Caco-2 (cell line): Measurements from ENCODE around the gene MYO10. TPM values are rescaled to one million over a fixed set of nuclear protein-coding genes. Genes with fewer than 3 reads are reported as not detected.

ENCODE experiments used
- BruUV-seq: library from RNA; stranded (reverse); fragments of 400-500 nt; replicated peaks from 2 replicates; lab custom pipeline; 2021; lab: Mats Ljungman, UMichigan
- CTCF ChIA-PET: fragments of 300-600 bp; sonication (Branson Sonifier 250); formaldehyde crosslinking; loops from one replicate; lab custom pipeline; 2022; ENCODE audit warnings: antibody characterized with exemption; lab: Charles Lee
- POLR2A ChIA-PET: fragments of 300-600 bp; sonication (Branson Sonifier 250); formaldehyde crosslinking; loops from one replicate; lab custom pipeline; 2022; ENCODE audit warnings: antibody characterized with exemption; lab: Charles Lee
- DNase-seq, 2 experiments: peaks; one replicate each; pipeline versions ENCODE4 v3.0.0 to v3.0.0-alpha.2; 2020 to 2022
- H3K27me3 ChIP-seq: replicated peaks from 2 replicates; pipeline ENCODE4 v1.6.0; 2011; ENCODE audit warnings: low read length; ENCODE audit not compliant: control insufficient read depth, insufficient read depth
- H3K36me3 ChIP-seq: 2 replicates; pipeline ENCODE4 v1.5.1; 2011; ENCODE audit warnings: low read length; ENCODE audit not compliant: control insufficient read depth, insufficient read depth
- H3K4me1 ChIP-seq: fragments of 250-450 bp; sonication (Bioruptor Pico); 2 replicates; pipeline ENCODE4 v1.5.1; 2020; ENCODE audit warnings: mild to moderate bottlenecking
- H3K4me3 ChIP-seq: 2 replicates; pipeline ENCODE4 v1.5.1; 2011; ENCODE audit warnings: low read depth, mild to moderate bottlenecking, control low read depth, low read length
- H3K9me3 ChIP-seq: fragments of 250-450 bp; sonication (Bioruptor Pico); 2 replicates; pipeline ENCODE4 v1.5.1; 2020; ENCODE audit warnings: mild to moderate bottlenecking, moderate library complexity
- H3K27ac Mint-ChIP-seq: one replicate; pipeline ENCODE4 v1.8.0; 2022; ENCODE audit warnings: mixed read lengths; ENCODE audit not compliant: unreplicated experiment
- H3K27me3 Mint-ChIP-seq: one replicate; pipeline ENCODE4 v1.8.0; 2022; ENCODE audit warnings: mixed read lengths; ENCODE audit not compliant: insufficient read depth, unreplicated experiment
- H3K36me3 Mint-ChIP-seq: one replicate; pipeline ENCODE4 v1.8.0; 2022; ENCODE audit warnings: mild to moderate bottlenecking, mixed read lengths; ENCODE audit not compliant: insufficient read depth, unreplicated experiment
- H3K4me1 Mint-ChIP-seq: one replicate; pipeline ENCODE4 v1.8.0; 2022; ENCODE audit warnings: low read depth, mixed read lengths; ENCODE audit not compliant: unreplicated experiment
- H3K4me3 Mint-ChIP-seq: one replicate; pipeline ENCODE4 v1.8.0; 2022; ENCODE audit warnings: mild to moderate bottlenecking, moderate library complexity, mixed read lengths; ENCODE audit not compliant: unreplicated experiment
- H3K9me3 Mint-ChIP-seq: one replicate; pipeline ENCODE4 v1.8.0; 2022; ENCODE audit warnings: mixed read lengths; ENCODE audit not compliant: unreplicated experiment
- CTCF ChIP-seq, 2 experiments: fragments of 200-600 bp in 1 of 2; IDR thresholded peaks; 1 replicate in 1 of 2; 2 replicates in 1 of 2; pipeline versions ENCODE4 v1.5.1 to v1.8.0; 2011 to 2022; ENCODE audit warnings: antibody characterized with exemption in 1 of 2, control low read depth in 1 of 2, inconsistent platforms in 1 of 2, low read depth in 1 of 2, low read length in 1 of 2, mild to moderate bottlenecking in 1 of 2, moderate library complexity in 1 of 2; ENCODE audit not compliant: insufficient read depth in 1 of 2, severe bottlenecking in 1 of 2, unreplicated experiment in 1 of 2
- intact Hi-C: fragments of 100-400 bp; cut with micrococcal nuclease; formaldehyde crosslinking; loops from one replicate; pipeline ENCODE4 v1.10.0; 2022; ENCODE audit not compliant: unreplicated experiment
- total RNA-seq: library from RNA; stranded (reverse); gene quantifications from 2 replicates; pipeline ENCODE4 v1.2.3, GENCODE V29; 2022

MYO10 gene
- total RNA-seq, 1 experiment from 2014 or later, result 67.6 TPM

DNA sequence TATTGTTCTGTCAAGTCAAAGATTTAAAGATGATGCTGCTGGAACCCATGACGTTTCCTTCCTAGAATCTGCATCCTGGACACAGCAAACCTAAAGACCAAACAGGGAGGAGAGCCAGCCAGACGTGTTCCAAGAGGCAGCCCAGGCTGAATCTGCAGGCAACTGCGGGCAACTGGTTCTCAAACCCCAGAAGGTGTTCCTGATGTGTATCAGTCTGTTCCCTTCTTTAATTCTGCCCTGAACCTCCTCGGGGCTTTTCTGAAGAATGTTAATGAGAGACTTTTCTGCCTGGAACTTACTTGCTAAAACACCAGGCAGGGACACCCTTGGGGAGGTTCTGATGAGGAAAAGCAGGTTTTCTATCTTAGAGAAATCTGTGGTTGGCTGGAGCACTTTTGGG, 186.5 kb downstream of the MYO10 start:
- H3K27me3 ChIP-seq, result no peaks in the 10 kb centered on the region
- peaks cover 1% of the 10 kb centered on the region; the same call in 1 of the 2 replicates for H3K36me3 ChIP-seq
- Mint-ChIP-seq H3K27me3 (no peaks in the 10 kb centered on the region), H3K9me3 (no peaks in the 10 kb centered on the region), H3K36me3 (peaks cover 73% of the 10 kb centered on the region), H3K27ac (no peak overlapping the region), H3K4me3 (no peak overlapping the region), H3K4me1 (peaks cover 4% of the 10 kb centered on the region)
- no peaks in the 10 kb centered on the region for H3K9me3 ChIP-seq
- intact Hi-C loops, result loop anchor here (5.0 to 10.0 kb wide), 2 partner anchors 55 to 133 kb away; no protein-coding TSS in a partner anchor
- CTCF ChIA-PET, result no interaction called here
- no peak overlapping the region for H3K4me3 ChIP-seq
- POLR2A ChIA-PET, result no interaction called here
- DNase-seq, result no peak
- no TSS peak for BruUV-seq
- H3K4me1 ChIP-seq, result peaks cover 10% of the 10 kb centered on the region
- no peak for TF ChIP-seq CTCF (IDR thresholded peaks at IDR 0.05; ENCODE audit: insufficient read depth in 1 of 2, low read depth in 1 of 2, low read length in 1 of 2, severe bottlenecking in 1 of 2, unreplicated experiment in 1 of 2)

DNA sequence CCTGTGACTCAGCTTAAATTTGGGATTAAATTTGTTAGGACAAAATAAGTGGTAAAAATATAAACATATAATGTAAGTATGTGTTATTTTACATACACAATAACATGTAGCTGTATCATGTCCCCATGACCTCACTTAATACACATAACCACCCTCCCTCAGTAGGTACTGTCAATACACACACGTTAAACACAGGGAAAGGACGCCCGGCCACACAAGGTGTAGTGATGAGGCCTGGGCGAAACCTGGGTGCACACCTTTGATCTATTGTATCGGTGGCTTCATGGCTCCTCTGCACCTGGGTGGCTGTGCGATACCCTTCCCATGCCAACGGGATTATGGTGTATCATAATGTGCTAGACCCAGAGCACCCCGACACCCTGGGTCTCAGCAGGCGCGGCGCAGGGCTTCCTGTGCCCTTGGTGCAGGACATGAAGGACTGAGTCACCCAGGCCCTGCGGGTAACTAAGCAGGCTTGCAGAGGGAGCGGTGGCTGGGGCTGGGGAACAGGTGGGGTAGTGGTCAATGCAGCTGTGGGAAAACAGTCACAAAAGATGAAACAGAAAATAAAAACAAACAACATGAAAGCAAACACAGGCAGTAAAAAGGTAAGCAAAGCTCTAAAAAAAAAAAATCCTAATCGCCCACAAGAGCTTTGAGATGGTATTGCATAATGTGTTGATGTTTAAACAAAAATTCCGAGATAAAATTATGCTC, 191.8 kb downstream of the MYO10 start:
- Mint-ChIP-seq H3K36me3 (peaks cover 83% of the 10 kb centered on the region), H3K4me3 (no peak overlapping the region), H3K9me3 (no peaks in the 10 kb centered on the region), H3K27me3 (no peaks in the 10 kb centered on the region), H3K27ac (peak overlapping the region; percentile 77), H3K4me1 (peaks cover 9% of the 10 kb centered on the region)
- POLR2A ChIA-PET, result interaction anchor here (0.5 kb wide), 1 partner anchor 192 kb away, joined by 3 read pairs; no protein-coding TSS in a partner anchor
- no peak for TF ChIP-seq CTCF (IDR thresholded peaks at IDR 0.05; ENCODE audit: insufficient read depth in 1 of 2, low read depth in 1 of 2, low read length in 1 of 2, severe bottlenecking in 1 of 2, unreplicated experiment in 1 of 2)
- CTCF ChIA-PET, result interaction anchor here (0.7 kb wide), 1 partner anchor 13 kb away, joined by 3 read pairs; no protein-coding TSS in a partner anchor
- BruUV-seq, result no TSS peak
- Histone ChIP-seq H3K27me3 (no peaks in the 10 kb centered on the region), H3K9me3 (no peaks in the 10 kb centered on the region), H3K4me1 (no peaks in the 10 kb centered on the region), H3K36me3 (no peaks in the 10 kb centered on the region; the same call in 1 of the 2 replicates), H3K4me3 (no peak overlapping the region)
- peak in 1 of 2 experiments; percentile 26 for DNase-seq
- intact Hi-C loops, result loop anchor here (1.0 to 5.0 kb wide), 2 partner anchors 10 to 448 kb away; no protein-coding TSS in a partner anchor

DNA sequence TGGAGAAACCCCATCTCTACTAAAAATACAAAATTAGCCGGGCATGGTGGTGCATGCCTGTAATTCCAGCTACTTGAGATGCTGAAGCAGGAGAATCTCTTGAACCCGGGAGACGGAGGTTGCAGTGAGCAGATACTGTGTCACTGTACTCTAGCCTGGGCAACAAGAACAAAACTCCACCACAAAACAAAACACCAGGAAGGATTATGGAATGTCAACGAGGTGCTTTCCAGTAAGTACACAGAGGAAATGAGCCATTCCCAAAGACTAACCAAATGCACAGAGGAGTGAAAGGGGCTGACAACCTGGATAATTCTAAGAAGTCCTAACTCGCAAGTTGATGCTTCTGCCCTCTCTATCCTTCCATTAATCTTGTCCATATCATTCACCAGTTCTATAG, 193.2 kb downstream of the MYO10 start:
- no peak overlapping the region for H3K4me3 ChIP-seq
- ChIA-PET CTCF (no interaction called here), POLR2A (no interaction called here)
- H3K9me3 ChIP-seq, result no peaks in the 10 kb centered on the region
- Mint-ChIP-seq H3K4me1 (peaks cover 15% of the 10 kb centered on the region), H3K27ac (peak overlapping the region; percentile 48), H3K9me3 (no peaks in the 10 kb centered on the region), H3K27me3 (no peaks in the 10 kb centered on the region), H3K4me3 (no peak overlapping the region), H3K36me3 (peaks cover 87% of the 10 kb centered on the region)
- H3K36me3 ChIP-seq, result no peaks in the 10 kb centered on the region; the same call in 1 of the 2 replicates
- no peak for DNase-seq
- H3K27me3 ChIP-seq, result no peaks in the 10 kb centered on the region
- no TSS peak for BruUV-seq
- no peaks in the 10 kb centered on the region; the same call in 1 of the 2 replicates for H3K4me1 ChIP-seq
- no peak for TF ChIP-seq CTCF (IDR thresholded peaks at IDR 0.05; ENCODE audit: insufficient read depth in 1 of 2, low read depth in 1 of 2, low read length in 1 of 2, severe bottlenecking in 1 of 2, unreplicated experiment in 1 of 2)
- intact Hi-C loops, result loop anchor here (5.0 kb wide), 1 partner anchor 449 kb away; no protein-coding TSS in a partner anchor
